WTC11 (cell line): ENCODE results near the gene AKR7A2.

ENCODE experiments used
- TEAD4 ChIP-seq: sonication (generic); formaldehyde crosslinking; IDR thresholded peaks from 2 replicates; pipeline ENCODE4 v1.8.0; 2022; ENCODE audit warnings: mild to moderate bottlenecking, missing genetic modification reagents
- USF1 ChIP-seq: sonication (generic); formaldehyde crosslinking; IDR thresholded peaks from 2 replicates; pipeline ENCODE4 v1.8.0; 2022; ENCODE audit warnings: mild to moderate bottlenecking, missing genetic modification reagents
- USF2 ChIP-seq: sonication (generic); formaldehyde crosslinking; IDR thresholded peaks from 2 replicates; pipeline ENCODE4 v1.8.1; 2023; ENCODE audit warnings: mild to moderate bottlenecking, missing genetic modification reagents, moderate library complexity

- TF ChIP-seq TEAD4 (CRISPR knock-in tag), result no peak
- TF ChIP-seq USF1 (CRISPR knock-in tag), result no peak
- no peak for TF ChIP-seq USF2 (CRISPR knock-in tag)
Measured at GRCh38 chr1:19324665-19324990, 12.7 kb upstream of the AKR7A2 start.
